ENCODE measurements around the gene ZYG11A. TPM values are rescaled to one million over a fixed set of nuclear protein-coding genes. Genes with fewer than 3 reads are reported as not detected.
"Not testable (repeated sequence)": the region's sequence is repeated elsewhere in the genome, so short reads cannot be mapped to it uniquely, and the experiment has no call there.

ZYG11A gene
- total RNA-seq: 0.62 TPM

GRCh38 chr1:52842643-52843310 is at the start of gene ZYG11A:
Gene ZYG11A (plus strand): TSS chr1:52842760. CDS start chr1:52842884, 124 bp downstream.
- DNase-seq: peak; percentile 72

- not testable (repeated sequence) for DNase-seq
Observed at GRCh38 chr1:52793717-52794116, 48.8 kb upstream of the ZYG11A start.

GRCh38 chr1:52795464-52795863 is 47.1 kb upstream of the ZYG11A start:
- DNase-seq: no peak

- DNase-seq: no peak
Observed at GRCh38 chr1:52798331-52798730, 44.2 kb upstream of the ZYG11A start.

- DNase-seq: no peak
Observed at GRCh38 chr1:52801011-52801410, 41.5 kb upstream of the ZYG11A start.

- DNase-seq: not testable (repeated sequence)
Observed at GRCh38 chr1:52804083-52804482, 38.5 kb upstream of the ZYG11A start.

GRCh38 chr1:52814465-52814864 is 28.1 kb upstream of the ZYG11A start:
- no peak for DNase-seq

- DNase-seq: not testable (repeated sequence)
Observed at GRCh38 chr1:52820830-52821229, 21.7 kb upstream of the ZYG11A start.

GRCh38 chr1:52825868-52826267 is 16.7 kb upstream of the ZYG11A start:
- no peak for DNase-seq

- no peak for DNase-seq
Observed at GRCh38 chr1:52834798-52835197, 7.8 kb upstream of the ZYG11A start.

GRCh38 chr1:52836035-52836434 is 6.5 kb upstream of the ZYG11A start:
- no peak for DNase-seq

- DNase-seq: not testable (repeated sequence)
Observed at GRCh38 chr1:52839175-52839574, 3.4 kb upstream of the ZYG11A start.

GRCh38 chr1:52845119-52845518 is 2.6 kb downstream of the ZYG11A start:
- not testable (repeated sequence) for DNase-seq

- no peak for DNase-seq
Observed at GRCh38 chr1:52848423-52848822, 5.9 kb downstream of the ZYG11A start.

GRCh38 chr1:52850951-52851350 is 8.4 kb downstream of the ZYG11A start:
- no peak for DNase-seq

GRCh38 chr1:52852854-52853253 is 10.3 kb downstream of the ZYG11A start:
- DNase-seq: no peak

GRCh38 chr1:52855584-52855983 is 13.0 kb downstream of the ZYG11A start:
- DNase-seq: no peak

- DNase-seq: no peak
Observed at GRCh38 chr1:52856026-52856425, 13.5 kb downstream of the ZYG11A start.

- DNase-seq: no peak
Observed at GRCh38 chr1:52857443-52857842, 14.9 kb downstream of the ZYG11A start.

GRCh38 chr1:52862666-52863458 is 20.3 kb downstream of the ZYG11A start:
- DNase-seq: peak; percentile 34

- DNase-seq: peak; percentile 31
Observed at GRCh38 chr1:52867087-52867863, 24.7 kb downstream of the ZYG11A start.

GRCh38 chr1:52869727-52870126 is 27.2 kb downstream of the ZYG11A start:
- not testable (repeated sequence) for DNase-seq

GRCh38 chr1:52876843-52877242 is 34.3 kb downstream of the ZYG11A start:
- DNase-seq: no peak
